ENCODE results near the gene ARID4A. TPM values are rescaled to one million over a fixed set of nuclear protein-coding genes. Genes with fewer than 3 reads are reported as not detected.
"Not testable (repeated sequence)": the region's sequence is repeated elsewhere in the genome, so short reads cannot be mapped to it uniquely, and the experiment has no call there.

ARID4A gene
- polyA plus RNA-seq, 5 donors: 22.3 to 51.5 (median 42.8) TPM

DNA sequence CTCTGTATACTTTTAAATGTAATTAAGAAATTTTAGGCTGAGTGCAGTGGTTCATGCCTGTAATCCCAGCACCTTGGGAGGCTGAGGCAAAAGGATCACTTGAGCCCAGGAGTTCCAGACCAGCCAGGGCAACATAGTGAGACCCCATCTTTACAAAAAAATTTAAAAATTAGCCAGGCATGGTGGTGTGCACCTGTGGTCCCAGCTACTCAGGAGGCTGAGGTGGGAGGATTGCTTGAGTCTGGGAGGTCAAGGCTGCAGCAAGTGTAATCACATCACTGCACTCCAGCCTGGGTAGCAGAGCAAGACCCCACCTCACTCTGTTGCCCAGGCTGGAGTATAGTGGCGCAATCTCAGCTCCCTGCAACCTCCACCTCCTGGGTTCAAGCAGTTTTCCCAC lies 63.9 kb downstream of the ARID4A start:
- not testable (repeated sequence) for DNase-seq

DNA sequence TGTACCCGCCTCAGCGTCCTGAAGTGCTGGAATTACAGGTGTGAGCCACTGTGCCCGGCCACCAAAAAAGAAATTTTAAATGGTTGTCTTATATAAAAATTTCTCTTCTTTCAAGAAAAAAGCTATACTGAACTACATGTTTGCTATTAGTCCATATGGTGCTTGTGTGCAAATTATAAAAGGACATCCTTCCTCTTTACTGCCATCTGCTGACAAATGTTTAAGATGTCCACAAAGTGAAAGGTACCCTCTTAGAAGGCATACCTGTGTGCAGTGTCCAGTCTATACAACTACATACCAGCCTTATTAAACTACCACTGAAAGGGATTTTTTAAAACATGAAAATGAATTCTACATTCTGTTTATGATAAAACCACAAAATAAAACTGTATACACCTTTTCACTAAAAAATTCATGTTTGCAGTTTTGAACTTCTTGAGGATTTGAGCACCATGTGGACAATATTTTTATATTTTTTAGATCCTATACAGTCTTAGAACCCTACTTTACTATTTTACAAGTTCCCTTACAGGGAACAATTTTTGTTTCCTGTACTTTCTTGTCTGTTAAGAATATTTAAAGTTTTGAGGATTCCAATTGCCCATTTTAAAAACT lies 64.5 kb downstream of the ARID4A start:
- peak in 1 of 2 donors; percentile 6 for DNase-seq

GRCh38 chr14:58364316-58364715 lies 66.0 kb downstream of the ARID4A start:
- DNase-seq: no peak

DNA sequence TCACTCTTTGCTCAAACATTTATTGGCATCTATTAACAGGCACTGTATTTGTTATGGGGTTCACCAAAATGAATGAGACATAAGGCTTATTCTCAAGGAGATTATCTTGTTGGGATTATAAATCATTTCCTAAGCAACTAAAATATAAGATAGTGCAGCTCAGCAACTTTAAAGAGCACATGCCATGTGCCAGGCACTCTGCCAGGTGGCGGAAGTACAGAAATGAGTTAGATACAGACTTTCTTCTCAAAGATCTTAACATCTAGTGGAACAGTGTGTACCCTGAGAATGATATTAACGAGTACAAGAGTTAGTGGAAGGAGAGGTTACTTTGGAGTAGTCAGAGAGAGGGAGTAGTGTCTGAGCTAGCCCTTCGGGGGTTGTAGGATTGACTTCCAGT lies 68.9 kb downstream of the ARID4A start:
- no peak for DNase-seq

DNA sequence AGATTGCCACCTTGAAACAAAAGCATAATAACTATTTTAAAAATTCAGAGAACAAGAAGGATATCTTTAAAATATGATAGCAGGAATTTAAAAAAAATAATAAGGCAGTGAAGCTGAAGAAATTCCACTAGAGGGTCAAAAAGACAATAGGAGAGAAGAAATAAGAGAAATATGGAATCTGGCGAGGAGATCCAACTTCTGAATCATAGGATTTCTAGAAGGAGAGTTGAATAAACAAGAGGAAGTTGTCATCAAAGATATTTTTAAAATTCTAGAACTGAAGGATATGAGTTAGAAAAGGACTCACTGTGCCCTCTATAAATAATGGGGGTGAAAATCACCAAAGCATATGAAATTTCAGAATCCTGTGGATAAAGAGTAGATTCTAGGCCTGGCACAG lies 70.6 kb downstream of the ARID4A start:
- DNase-seq: no peak

- DNase-seq: no peak
Measured at GRCh38 chr14:58376791-58377190, 78.4 kb downstream of the ARID4A start.

DNA sequence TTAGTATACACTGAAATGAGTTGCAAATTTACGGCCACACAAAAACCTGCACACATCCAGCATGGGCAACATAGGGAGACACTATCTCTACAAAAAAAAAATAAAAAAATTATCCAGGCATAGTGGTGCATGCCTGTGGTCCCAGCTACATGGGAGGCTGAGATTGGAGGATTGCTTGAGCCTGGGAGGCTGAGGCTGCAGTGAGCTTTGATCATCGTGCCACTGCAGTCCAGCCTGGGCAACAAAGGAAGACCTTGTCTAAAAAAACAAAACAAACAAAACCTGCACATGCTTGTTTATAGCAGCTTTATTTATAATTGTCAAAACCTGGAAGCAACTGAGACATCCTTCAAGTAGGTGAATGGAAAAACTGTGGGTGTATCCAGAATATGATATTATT lies 92.5 kb downstream of the ARID4A start:
- no peak for DNase-seq

- DNase-seq: no peak
Measured at GRCh38 chr14:58395562-58395811, 97.1 kb downstream of the ARID4A start.

DNA sequence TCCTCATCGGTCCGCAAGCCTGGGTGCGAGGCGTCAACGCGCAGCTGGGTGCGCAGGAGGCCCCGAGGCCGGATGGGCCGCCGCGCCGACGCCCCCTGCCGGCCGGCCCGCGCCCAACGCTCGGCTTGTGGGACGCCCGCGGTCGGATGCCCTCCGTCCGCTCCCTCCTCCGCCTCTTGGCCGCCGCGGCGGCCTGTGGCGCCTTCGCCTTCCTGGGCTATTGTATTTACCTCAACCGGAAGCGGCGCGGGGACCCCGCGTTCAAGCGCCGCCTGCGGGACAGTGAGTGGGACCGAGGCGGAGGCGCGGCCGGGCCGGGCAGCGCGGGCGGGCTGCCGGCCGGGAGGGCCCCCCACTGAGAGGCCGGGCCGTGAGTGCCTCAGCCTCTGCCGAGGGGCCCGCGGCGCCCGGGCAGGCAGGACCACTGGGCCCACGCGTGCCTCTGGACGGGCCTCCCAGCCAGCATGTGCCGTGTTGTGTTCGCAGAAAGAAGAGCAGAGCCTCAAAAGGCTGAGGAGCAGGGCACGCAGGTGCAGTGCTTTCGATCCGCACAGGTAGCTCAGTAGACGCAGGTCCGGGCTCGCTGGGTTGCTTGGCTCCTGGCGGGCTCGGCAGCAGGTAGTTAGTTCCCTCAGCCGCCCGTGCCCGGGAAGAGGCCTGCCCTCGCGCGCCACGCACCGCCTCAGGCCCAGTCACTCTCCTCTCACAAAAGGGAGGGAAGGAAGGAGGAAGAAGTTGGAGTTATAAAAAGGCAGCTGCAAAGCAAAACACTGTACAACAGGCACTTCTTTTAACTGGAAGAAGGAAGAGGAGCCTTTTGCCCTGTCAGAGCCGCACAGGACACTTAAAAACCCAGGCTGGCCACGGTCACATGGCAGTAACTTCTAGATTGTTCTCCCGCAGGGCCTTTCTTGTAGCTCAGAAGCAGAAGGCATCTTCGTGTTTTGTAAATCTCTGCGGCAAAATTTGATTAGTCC lies 97.7 kb downstream of the ARID4A start, which contains the start of gene TOMM20L:
Gene TOMM20L, plus strand, starts transcription at position 119 of the 977 bp plus-strand sequence. Its CDS starts 28 bp downstream, at position 147.
- peak; percentile 66 to 73 for DNase-seq

DNA sequence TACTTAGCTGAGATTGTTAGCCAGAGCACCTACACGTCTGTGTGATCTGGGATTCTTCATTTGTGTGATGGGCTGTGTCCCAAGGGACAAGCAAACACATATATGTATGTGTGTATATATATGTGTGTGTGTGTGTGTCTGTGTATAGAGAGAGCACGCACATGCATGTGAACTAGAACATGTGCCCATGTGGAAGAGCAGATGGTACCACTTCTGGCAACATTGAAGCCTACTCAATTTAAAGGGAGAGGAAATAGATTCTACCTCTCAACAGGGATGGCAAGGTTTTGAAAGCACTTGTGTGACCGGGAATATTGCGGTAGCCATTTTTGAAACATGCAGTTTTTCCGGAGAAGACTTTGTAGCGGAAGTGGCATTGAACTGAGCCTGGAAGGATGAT lies 98.8 kb downstream of the ARID4A start:
- DNase-seq: no peak

DNA sequence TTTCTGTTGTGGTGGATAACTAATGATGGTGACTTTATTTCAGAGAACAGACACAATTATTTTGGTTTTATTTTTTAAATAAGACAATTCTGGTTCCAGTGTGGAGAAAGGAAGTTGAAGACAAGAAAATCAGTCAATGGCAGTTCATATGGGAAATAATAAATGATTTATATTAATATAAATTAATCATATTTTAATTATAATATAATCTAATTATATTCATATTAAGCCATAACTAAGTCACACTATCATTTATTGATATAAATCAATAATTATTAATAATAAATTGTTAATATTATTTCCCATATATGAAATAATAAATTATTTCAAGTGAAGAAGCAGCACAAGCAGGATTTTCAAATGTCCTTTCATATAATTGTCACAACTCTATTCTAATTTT lies 100.1 kb downstream of the ARID4A start:
- no peak for DNase-seq

DNA sequence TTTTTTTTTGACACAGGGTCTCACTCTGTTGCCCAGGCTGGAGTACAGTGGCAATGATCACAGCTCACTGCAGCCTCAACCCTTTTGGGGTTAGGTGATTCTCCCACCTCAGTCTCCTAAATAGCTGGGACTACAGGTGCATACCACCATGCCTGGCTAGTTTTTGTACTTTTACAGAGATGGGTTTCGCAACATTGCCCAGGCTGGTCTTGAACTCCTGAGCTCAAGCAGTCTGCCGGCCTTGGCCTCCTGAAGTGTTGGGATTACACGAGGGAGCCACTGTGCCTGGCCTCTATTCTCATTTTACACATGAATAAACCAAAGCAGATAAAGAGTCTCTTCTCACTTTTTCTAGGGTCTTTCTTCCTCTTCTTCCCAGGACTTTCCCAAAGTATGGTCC lies 100.5 kb downstream of the ARID4A start:
- no peak for DNase-seq

GRCh38 chr14:58401587-58401986 lies 103.2 kb downstream of the ARID4A start:
- no peak for DNase-seq

DNA sequence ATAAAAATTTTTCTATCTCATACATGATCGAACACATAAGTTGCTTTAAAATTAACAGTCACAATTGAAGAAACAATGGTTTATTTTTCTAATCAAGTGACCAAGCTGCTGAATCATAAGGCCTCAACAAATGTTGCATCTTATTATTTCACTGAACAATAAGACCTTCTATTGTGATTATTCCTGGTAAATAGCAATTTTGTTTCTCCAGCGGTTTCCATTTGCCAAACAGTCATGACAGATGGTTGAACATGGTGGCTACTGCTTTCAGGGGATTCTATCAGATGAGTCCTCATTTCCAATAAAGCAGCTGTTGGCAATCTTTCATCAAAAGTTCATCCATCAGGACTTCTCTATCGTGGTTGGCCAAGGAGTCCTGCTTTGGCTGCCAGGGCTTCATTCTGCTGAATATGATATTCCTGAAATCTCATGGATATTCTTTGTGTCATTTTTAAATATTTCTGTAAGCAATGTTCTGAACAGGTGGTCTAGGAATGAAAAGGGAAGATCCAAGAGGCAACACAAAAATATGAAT lies 110.4 kb downstream of the ARID4A start:
- DNase-seq: no peak

DNA sequence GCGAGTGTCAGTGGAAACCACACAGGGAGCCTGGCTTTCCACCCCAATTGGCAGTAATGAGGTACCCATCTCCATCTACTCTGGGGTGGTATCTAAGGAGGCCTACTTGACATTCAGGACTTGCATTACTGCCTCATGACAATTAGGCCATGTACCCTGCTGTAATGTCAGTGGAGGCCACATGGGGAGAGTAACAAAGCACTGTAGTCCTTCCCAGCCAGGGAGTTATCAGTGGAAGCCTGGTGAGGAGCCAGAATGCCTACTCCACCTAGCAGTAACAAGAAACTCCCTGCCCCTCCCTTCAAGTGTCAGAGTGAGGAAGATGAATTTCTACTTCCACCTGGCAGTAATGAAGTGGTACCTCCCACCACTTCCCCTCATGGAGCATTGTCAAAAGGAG lies 116.5 kb downstream of the ARID4A start:
- no peak for DNase-seq

DNA sequence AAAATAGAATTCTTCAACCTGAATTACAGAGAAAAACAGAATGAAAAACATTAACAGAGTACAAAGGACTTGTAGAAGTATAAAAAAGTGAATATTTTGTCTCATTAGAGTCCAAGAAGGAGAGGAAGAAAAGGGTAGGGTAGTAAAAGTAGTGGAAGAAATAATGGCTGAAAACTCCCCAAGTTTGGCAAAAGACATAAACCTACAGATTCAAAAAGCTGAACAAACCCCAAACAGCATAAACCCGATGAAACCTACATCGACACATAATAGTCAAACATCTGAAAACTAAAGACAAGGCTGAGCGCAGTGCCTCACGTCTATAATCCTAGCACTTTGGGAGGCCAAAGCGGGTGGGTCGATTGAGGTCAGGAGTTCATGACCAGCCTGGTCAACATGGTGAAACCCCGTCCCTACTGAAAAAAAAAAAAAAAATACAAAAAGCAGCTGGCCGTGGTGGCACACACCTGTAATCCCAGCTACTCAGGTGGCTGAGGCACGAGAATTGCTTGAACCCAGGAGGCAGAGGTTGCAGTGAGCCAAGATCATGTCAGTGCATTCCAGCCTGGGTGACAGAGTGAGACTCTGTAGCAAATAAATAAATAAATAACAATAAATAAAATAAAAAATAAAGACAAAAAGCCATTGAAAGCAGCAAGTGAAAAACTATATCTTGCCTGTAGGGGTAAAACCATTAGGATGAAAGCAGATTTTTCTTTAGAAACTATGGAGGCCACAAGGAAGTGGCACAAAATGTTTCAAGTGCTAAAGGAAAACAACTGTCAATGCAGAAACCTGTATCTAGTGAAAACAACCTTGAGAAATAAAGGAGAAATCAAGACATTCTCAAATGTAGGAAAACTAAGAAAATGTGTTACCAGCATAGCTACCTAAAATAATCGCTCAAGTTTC lies 117.5 kb downstream of the ARID4A start:
- DNase-seq: no peak

DNA sequence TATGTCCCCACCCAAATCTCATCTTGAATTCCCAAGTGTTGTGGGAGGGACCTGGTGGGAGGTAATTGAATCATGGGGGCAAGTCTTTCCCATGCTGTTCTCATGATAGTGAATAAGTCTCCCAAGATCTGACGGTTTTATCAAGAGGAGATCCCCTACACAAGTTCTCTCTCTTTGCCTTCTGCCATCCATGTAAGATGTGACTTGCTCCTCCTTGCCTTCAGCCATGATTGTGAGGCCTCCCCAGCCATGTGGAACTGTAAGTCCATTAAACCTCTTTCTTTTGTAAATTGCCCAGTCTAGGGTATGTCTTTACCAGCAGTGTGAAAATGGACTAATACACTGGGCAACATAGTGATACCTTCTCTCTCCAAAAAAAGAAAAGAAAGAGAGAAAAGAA lies 118.6 kb downstream of the ARID4A start:
- DNase-seq: not testable (repeated sequence)

Other genes starting within 250 kb of the ARID4A start
- gene ARMH4, start 146.3 kb upstream of the ARID4A start, polyA plus RNA-seq (ENCODE audit: insufficient read depth in 1 of 5, insufficient read length in 5 of 5, low replicate concordance in 1 of 5): 10 to 100 TPM in 4 of 5 donors, 1 to 10 TPM in 1; 8.5 to 17.7 (median 15.5) TPM
- 100 to 1,000 TPM in 4 of 5 donors, 10 to 100 TPM in 1; 98.6 to 118 (median 102) TPM for gene ACTR10, start 98.4 kb upstream of the ARID4A start, polyA plus RNA-seq (ENCODE audit: insufficient read depth in 1 of 5, insufficient read length in 5 of 5, low replicate concordance in 1 of 5)
- gene PSMA3, start 53.7 kb upstream of the ARID4A start, polyA plus RNA-seq (ENCODE audit: insufficient read depth in 1 of 5, insufficient read length in 5 of 5, low replicate concordance in 1 of 5): 100 to 1,000 TPM; 133 to 194 (median 162) TPM
- gene TOMM20L, start 97.4 kb downstream of the ARID4A start, polyA plus RNA-seq (ENCODE audit: insufficient read depth in 1 of 5, insufficient read length in 5 of 5, low replicate concordance in 1 of 5): 1 to 10 TPM in 2 of 5 donors, under 1 TPM in 3; 0.55 to 1.9 (median 0.64) TPM
- gene TIMM9, start 129.0 kb downstream of the ARID4A start, polyA plus RNA-seq (ENCODE audit: insufficient read depth in 1 of 5, insufficient read length in 5 of 5, low replicate concordance in 1 of 5): 10 to 100 TPM; 67.5 to 80.4 (median 76.7) TPM
- gene KIAA0586, start 129.2 kb downstream of the ARID4A start, polyA plus RNA-seq (ENCODE audit: insufficient read depth in 1 of 5, insufficient read length in 5 of 5, low replicate concordance in 1 of 5): 10 to 100 TPM; 16.3 to 26.6 (median 23.8) TPM

All from right lung (tissue), 5 donors.